Smooth muscle cell of the brain vasculature (primary cell): ENCODE measurements around the gene IL6.
"Not testable (repeated sequence)": the region's sequence is repeated elsewhere in the genome, so short reads cannot be mapped to it uniquely, and the experiment has no call there.

ENCODE experiments used
- DNase-seq: peaks from one replicate; pipeline ENCODE4 v3.0.0-alpha.2; 2012; ENCODE audit warnings: low read depth, low spot score

IL6 gene

DNA sequence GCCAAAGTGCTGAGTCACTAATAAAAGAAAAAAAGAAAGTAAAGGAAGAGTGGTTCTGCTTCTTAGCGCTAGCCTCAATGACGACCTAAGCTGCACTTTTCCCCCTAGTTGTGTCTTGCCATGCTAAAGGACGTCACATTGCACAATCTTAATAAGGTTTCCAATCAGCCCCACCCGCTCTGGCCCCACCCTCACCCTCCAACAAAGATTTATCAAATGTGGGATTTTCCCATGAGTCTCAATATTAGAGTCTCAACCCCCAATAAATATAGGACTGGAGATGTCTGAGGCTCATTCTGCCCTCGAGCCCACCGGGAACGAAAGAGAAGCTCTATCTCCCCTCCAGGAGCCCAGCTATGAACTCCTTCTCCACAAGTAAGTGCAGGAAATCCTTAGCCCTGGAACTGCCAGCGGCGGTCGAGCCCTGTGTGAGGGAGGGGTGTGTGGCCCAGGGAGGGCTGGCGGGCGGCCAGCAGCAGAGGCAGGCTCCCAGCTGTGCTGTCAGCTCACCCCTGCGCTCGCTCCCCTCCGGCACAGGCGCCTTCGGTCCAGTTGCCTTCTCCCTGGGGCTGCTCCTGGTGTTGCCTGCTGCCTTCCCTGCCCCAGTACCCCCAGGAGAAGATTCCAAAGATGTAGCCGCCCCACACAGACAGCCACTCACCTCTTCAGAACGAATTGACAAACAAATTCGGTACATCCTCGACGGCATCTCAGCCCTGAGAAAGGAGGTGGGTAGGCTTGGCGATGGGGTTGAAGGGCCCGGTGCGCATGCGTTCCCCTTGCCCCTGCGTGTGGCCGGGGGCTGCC, at the start of gene IL6:
IL6 (plus strand) TSS at position 294 of the 807 bp plus-strand sequence; CDS start at position 357, 63 bp downstream.
- DNase-seq = peak; percentile 77

DNA sequence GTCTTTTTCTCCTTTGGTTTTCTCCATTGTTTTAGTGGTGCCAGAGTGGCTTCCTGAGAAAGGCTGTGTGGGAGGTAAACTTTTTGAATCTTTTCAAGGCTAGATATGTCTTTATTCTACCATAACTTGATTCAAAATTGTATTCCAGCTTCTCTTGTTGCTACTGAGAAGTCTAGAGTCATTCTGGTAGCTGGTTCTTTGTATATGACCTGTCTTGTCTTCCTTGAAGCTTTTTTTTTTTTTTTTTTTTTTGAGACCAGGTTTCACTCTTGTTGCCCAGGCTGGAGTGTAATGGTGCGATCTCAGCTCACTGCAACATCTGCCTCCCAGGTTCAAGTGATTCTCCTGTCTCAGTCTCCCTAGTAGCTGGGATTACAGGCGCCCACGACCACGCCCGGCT, 49.7 kb upstream of the IL6 start:
- not testable (repeated sequence) for DNase-seq

DNA sequence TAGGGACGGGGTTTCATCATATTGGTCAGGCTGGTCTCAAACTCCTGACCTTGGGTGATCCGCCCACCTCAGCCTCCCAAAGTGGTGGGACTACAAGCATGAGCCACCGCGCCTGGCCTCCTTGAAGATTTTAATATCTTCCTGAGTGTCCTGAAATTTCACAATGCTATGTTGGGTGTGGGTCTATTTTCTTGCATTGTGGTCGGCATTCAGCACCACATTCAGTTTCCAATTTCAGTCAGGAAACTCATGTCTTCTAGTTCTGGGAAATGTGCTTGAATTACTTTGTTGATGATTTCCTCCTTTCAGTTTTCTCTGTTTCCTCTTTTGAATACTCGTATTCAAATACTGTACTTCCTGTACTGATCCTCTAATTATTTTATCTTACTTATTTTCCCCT, 49.3 kb upstream of the IL6 start:
- DNase-seq = no peak

DNA sequence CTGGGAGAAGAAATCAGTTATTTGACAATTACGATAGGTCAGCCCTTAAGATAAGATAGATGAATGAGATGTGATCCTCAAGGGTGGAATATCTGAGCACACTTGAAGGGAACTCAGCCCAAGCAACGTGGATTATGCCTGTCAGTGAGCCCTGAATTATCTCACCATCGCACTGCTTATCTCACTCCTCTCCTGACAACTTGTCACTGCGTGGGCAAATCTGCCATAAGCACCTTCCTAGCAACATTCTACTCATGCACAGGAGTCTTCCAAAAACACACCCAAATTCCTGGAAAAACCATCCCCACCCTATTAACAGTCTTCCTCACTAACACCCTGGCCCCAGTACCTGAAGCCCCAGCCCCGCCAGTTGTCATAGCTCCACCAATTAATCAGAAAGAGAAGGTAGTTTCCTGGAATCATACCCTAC, 46.5 kb upstream of the IL6 start:
- DNase-seq = no peak

DNA sequence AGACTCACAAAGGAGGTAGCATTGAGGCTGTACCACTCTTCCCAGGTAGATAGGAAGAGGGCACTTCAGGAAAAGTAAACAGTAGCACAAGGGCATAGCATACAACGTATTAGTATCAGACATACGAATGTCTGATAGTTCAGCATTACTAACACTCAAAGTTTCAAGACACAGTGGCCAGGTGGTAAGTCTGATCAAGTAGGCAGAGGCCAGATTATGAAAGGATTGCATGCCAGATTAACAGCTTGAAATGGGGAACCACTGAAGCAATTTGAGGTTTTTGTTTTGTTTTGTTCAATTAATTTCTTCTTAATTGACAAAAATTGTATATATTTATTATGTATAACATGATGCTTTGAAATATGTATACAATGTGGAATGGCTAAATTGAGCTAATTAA, 45.7 kb upstream of the IL6 start:
- DNase-seq = no peak

DNA sequence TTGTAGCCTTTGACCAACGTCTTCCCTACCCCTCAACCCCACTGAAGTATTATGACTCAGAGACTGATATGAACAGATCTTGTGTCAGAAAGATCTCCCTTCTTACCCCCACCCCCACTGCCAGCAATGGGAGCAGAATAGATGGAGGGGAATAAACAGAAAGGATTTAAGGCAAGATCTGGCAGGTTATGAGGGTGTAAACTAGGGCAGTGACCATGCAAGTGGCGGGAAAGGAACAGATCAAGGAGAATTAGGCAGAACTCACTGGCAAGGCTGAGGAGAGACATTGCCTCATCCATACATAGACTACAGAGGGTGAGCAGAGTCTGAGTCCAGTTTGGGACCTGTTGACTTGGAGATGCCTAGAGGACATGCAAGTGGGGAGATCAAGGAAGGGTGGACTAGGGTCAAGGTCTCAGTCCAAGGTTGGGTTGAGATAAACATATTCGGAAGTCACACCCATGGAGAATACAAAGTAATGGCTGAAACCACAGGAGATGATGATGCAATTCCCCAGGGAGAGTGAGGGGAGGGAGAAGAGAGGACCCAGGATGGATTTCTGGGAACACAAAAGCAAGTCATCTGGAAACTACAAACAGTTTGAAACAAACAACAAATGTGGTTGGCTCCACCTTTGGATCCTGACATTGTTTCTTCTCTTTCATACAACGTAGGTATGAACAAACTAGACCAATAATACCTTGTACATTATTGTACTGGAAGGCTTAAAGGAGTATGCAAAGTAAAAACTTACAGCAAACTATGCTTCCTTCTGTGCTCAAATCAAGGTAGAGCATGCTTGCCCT, 44.9 kb upstream of the IL6 start:
- DNase-seq = no peak

DNA sequence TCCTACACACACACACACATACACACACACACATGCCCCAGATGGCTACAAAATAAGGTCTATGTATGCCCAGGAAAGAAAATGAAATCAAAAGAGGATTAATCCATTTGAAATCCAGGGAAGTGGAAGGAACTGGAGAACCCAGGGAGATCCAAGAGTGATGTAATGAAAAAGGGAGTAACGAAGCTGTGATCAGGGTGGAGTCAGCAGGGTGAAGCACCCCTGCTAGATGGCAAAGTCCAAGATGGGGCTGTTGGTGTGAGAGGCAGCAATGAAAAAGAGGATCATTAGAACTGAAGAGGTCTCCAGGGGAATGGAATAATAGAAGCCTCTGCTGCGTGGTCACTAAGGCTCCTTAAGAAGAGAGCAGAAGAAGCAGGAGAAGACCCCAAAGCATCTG, 43.6 kb upstream of the IL6 start:
- DNase-seq = no peak

DNA sequence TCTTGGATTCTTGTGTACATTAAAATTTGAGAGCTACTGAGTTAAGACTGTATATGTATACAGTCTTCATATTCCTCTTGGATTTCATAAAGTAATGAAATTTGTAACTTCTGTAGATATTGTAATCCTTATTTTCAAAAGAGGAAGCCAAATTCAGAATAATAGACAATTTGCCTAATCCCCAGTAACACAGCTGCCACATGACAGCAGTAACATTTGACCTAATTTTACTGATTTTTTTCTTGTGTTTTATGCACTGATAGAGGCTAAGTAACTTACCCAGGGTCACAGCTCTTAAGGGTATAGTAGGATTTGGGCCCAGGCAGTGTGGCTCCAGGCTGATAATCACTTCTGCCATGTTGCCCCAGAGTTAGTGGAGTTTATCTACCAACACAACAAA, 40.4 kb upstream of the IL6 start:
- DNase-seq = no peak

DNA sequence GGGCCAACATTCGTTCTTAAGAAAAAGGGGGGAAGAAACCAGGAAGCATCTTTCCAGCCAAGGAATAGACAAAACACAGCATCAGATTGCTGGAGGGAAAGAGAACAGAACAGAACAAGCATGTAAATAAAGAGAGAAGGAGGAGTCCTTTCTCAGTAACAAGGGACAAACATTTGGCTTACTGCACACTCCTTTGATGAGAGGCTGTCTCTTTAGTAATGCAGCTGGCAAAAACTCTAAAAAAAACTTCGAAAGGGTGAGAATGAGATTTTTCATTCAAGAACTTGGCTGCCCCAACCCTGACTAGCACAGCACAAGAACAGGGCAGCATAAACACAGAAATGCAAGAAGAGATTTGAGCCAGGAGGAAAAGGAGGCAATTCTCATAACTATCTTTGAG, 38.9 kb upstream of the IL6 start:
- no peak for DNase-seq

DNA sequence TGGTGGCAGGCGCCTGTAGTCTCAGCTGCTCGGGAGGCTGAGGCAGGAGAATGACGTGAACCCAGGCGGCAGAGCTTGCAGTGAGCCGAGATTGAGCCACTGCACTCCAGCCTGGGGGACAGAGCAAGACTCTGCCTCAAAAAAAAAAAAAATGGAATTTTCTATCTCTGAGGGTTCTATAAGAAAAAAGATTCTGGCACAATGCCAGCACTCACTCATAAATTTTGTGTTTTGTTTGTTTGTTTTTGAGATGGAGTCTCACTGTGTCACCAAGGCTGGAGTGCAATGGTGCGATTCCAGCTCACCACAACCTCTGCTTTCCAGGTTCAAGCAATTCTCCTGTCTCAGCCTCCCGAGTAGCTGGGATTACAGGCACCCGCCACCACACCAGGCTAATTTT, 38.1 kb upstream of the IL6 start:
- DNase-seq = not testable (repeated sequence)

DNA sequence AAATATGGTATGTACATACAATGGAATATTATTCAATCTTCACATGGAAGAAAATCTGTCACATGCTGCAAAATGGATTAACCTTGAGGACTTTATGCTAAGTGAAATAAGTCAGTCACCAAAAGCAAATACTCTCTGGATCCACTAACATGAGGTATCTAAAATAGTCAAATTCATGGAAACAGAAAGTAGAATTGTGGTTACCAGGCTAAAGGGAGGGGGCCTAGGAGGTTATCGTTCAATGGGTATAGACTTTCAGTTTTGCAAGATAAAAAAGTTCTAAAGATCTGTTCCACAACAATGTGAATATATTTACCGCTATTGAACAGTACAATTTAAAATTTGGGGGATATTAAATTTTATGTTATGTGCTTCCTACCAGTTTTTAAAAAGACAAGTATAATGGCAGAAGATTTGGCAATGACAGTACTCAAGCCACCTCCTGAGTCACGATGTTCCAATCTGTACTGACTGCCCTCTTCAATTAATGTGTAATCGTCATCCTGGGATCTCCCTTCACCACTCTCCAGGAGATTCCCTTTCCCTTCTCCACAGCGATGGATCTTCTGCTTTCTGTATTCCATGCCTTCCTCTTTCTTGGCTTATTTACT, 32.3 kb upstream of the IL6 start:
- no peak for DNase-seq

DNA sequence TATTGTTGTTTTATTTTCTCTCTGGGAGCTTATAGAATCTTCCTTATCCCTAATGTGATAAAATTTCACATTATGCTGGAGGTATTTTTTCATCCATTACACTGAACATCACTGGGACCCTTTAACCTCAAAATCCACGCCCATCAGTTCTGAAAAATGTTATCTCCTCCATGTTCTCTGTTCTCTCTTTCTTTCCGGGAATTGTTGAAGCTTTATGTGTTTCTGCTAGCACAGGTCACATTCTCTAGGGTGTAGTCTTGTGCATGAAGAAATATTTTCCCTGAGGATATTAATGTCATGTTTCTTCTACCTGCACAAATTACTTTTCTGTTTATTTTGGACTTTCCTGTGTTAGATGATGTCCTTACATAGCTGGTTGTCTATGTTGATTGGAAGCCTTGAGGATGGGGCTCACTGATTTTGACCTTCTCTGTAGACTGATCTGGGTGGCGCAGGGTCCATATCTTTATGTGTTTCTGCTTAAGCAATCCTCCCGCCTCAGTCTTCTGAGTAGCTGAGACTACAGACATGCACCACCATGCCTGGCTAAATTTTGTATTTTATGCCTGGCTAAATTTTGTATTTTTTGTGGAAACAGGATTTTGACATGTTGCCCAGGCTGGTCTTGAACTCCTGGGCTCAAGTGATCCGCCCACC, 31.4 kb upstream of the IL6 start:
- DNase-seq = no peak

DNA sequence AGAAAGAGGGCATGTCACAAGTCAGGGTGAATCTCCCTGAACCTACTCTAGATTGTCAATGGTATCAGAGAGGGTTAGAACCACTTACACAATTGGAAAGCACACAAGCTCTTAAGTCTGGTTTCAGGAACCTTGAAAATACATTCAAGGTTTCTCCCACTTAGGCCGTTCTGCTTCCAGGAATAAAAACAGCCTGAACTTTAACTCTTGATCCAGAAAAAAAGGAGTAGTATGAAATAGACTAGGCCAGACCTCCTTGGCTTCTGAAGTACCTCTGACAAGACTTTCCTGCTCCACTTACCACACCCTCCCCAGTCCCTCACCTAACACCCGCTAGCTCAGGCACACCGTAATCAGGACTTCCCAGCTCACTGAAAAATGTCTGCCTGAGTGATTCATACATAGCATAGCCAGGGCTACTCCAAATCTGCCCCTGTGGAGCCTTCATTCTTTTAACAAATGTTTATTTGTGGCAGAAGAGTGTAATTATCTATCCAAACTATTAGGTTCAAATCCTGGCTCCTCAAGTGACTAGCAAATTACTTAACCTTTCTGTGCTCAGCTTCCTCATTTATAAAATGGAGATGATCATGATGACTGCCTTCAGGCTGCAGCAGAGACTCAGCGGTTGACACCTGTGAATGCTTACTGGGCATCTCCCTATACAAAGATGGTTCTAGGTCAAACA, 30.3 kb upstream of the IL6 start:
- no peak for DNase-seq

DNA sequence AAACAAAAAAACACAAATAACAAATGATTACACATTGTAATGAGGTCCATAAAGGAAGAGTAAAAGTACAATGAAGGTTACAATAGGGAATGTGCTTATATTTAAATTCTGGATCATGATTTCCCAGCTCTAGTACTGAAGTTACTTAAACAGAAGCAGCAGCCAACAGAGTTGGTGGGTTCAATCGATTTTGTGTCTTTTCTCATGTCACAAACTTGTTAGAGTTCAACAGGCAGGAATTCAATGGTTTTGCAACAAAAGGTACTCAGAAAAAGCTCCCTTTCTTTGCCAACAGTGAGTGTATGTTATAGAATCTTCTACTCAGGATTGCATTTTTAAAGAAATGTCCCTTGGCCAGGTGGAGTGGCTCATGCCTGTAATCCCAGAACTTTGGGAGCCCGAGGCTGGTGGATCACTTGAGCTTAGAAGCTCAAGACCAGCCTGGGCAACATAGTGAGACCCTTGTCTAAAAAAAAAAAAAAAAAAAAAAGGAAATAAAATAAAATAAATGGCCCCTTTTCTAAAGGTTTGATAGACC, 29.6 kb upstream of the IL6 start:
- DNase-seq = no peak

DNA sequence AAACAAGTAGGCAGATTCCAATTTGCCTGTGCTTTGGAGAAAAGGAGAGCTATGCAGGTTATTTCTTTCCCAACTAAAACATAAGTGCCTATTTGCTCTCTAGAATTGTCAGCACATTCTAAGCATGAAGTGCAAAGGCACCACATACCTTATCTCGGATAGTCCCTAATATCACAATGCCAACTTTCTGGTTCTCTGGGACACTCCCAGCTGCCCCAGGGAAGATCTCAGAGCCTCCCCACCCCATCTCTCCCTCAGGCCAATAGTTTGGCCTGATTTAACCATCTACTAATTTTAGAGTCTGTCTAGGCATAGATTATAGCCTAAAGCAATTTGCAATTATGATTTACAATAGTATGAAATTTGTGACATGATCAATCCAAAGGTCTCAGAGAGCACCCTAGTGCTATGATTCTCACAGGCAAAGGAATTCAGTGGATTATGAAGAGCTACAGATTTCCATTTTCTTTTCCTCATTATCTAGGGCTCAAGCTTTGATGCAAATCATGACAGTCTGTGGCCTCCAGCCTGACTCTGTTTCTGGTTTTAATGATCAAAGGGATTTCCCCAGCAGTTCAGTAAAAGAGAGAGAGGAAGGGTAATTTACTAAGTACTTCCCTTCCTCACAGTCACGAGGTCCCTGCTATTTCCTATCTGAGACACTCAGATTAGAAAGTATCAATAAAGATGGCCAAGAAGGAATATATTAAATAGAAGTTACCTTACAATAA, 29.0 kb upstream of the IL6 start:
- DNase-seq = no peak

DNA sequence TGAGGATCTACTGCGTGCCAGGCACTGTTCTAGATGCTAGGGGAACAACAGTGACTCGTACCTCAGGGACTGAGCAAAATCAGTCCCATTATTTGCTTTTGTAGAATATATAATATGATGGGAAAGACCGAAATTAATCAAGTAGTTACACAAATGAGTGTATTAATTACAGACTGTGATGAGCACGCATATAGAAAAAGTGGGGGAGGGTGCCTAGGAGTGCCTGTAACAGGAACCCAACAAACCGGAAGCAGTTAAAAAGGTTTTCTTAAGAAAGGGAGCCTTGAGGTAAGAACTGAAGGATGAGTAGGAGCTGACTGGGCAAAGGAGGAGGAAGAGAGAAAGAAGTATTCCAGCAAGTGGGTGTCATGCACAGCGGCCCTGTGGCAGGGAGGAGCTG, 28.2 kb upstream of the IL6 start:
- no peak for DNase-seq

DNA sequence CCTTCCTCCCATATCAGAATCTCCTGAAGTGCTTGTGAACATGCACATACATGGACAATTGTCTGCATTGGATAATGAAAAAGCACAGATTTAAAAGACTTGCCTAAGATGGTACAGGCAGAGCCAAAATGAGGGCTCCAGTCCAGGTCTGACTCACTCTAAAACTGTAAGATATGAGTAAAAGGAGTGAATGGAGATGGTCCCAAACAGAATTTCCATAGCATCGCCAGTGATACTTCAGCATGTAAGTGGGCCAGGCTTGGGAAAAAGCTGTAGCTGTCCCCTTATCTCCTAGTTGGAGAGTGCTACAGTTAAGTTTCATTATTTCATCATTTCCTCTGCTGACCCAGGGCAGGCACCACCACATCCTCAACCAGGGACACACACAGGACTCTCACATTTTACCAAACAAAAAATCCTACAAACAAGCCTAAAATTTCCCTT, 26.4 kb upstream of the IL6 start:
- DNase-seq = no peak

DNA sequence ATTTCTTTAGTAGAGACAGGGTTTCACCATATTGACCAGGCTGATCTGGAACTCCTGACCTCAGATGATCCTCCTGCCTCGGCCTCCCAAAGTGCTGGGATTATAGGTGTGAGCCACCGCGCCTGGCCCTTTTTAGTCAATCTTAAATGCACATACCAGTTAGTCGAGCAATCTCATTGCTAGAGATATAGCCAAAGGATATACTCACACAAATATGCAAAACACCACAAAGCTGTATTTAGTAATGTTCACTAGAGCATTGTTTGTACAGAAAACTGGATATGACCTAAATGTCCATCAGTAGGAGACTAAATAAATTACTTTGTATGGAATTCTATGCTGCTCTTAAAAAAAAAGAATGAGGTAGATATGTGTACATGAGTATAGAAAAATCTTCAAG, 24.5 kb upstream of the IL6 start:
- DNase-seq = no peak

DNA sequence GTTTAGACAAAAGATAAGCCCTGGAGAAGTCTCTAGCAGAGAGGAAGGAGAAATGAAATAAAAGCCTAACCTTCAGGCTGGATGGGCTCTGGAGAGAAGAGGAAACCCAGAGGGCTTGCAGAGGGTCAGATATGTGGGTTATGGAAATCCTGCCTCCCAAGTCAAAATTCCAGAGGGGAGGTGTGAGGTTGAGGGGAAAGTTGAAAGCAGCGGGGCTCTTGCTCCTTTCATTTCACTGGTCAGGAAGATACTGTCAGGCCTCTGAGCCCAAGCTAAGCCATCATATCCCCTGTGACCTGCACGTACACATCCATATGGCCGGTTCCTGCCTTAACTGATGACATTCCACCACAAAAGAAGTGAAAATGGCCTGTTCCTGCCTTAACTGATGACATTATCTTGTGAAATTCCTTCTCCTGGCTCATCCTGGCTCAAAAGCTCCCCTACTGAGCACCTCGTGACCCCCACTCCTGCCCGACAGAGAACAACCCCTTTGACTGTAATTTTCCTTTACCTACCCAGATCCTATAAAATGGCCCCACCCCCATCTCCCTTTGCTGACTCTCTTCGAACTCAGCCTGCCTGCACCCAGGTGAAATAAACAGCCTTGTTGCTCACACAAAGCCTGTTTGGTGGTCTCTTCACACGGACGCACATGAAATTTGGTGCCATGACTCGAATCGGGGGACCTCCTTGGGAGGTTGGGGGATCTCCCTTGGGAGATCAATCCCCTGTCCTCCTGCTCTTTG, 23.7 kb upstream of the IL6 start:
- not testable (repeated sequence) for DNase-seq
